ENCODE measurements around the gene MECR. TPM values are rescaled to one million over a fixed set of nuclear protein-coding genes. Genes with fewer than 3 reads are reported as not detected.
A peak's percentile ranks its signal among the peaks of the same experiment; 100 is the strongest.
"Not testable (repeated sequence)": the region's sequence is repeated elsewhere in the genome, so short reads cannot be mapped to it uniquely, and the experiment has no call there.

Gene MECR
- polyA plus RNA-seq, 1 experiment = 18.2 TPM

- TF ChIP-seq CTCF (IDR thresholded peaks at IDR 0.05; ENCODE audit: low read depth, low read length) = no peak
- Histone ChIP-seq H3K9me3 (ENCODE audit: control insufficient read depth, insufficient read depth, low read length) (no peaks in the 10 kb centered on the region), H3K27me3 (ENCODE audit: control insufficient read depth, insufficient read depth, low read length) (peaks cover 11% of the 10 kb centered on the region), H3K27ac (ENCODE audit: low read depth, low read length) (no peak overlapping the region), H3K4me3 (ENCODE audit: low read depth, low read length) (peak overlapping the region; percentile 78)
- ChIA-PET CTCF (interaction anchor here (0.6 to 1.5 kb wide), 4 partner anchors 10 to 1470 kb away, joined by 3 to 6 read pairs (median 4); no protein-coding TSS in a partner anchor), POLR2A (no interaction called here)
- no peak for DNase-seq (ENCODE audit: low read depth, low spot score)
Observed at GRCh38 chr1:29237129-29237821, 6.5 kb upstream of the MECR start.

GRCh38 chr1:29236712-29237128, 6.0 kb upstream of the MECR start:
- H3K4me3 ChIP-seq (ENCODE audit: low read depth, low read length) = peak overlapping the region; percentile 78
- no peak overlapping the region for H3K27ac ChIP-seq (ENCODE audit: low read depth, low read length)
- TF ChIP-seq CTCF (IDR thresholded peaks at IDR 0.05; ENCODE audit: low read depth, low read length) = no peak
- POLR2A ChIA-PET = no interaction called here
- CTCF ChIA-PET = interaction anchor here (0.6 to 1.5 kb wide), 6 partner anchors 9 to 1471 kb away, joined by 3 to 6 read pairs (median 3); no protein-coding TSS in a partner anchor
- no peaks in the 10 kb centered on the region for H3K9me3 ChIP-seq (ENCODE audit: control insufficient read depth, insufficient read depth, low read length)
- peaks cover 11% of the 10 kb centered on the region for H3K27me3 ChIP-seq (ENCODE audit: control insufficient read depth, insufficient read depth, low read length)
- no peak for DNase-seq (ENCODE audit: low read depth, low spot score)

- no peak for DNase-seq (ENCODE audit: low read depth, low spot score)
- ChIA-PET POLR2A (no interaction called here), CTCF (interaction anchor here (0.6 to 1.5 kb wide), 7 partner anchors 9 to 1472 kb away, joined by 3 to 6 read pairs (median 3); no protein-coding TSS in a partner anchor)
- no peaks in the 10 kb centered on the region for H3K9me3 ChIP-seq (ENCODE audit: control insufficient read depth, insufficient read depth, low read length)
- H3K27me3 ChIP-seq (ENCODE audit: control insufficient read depth, insufficient read depth, low read length) = peaks cover 11% of the 10 kb centered on the region
- peak; percentile 43 for TF ChIP-seq CTCF (IDR thresholded peaks at IDR 0.05; ENCODE audit: low read depth, low read length)
- no peak within 1 kb of the TSS for H3K27ac ChIP-seq (ENCODE audit: low read depth, low read length)
- H3K4me3 ChIP-seq (ENCODE audit: low read depth, low read length) = peak within 1 kb of the TSS; percentile 78
Observed at GRCh38 chr1:29235955-29236711, 5.4 kb upstream of the MECR start, which contains the start of gene PTPRU. Gene PTPRU (plus strand): TSS chr1:29236522. CDS start chr1:29236645, 123 bp downstream.

- DNase-seq (ENCODE audit: low read depth, low spot score); POLR2A ChIA-PET; H3K4me3 ChIP-seq (ENCODE audit: low read depth, low read length); H3K9me3 ChIP-seq (ENCODE audit: control insufficient read depth, insufficient read depth, low read length); H3K27ac ChIP-seq (ENCODE audit: low read depth, low read length): not testable (repeated sequence)
- peaks cover 11% of the 10 kb centered on the region for H3K27me3 ChIP-seq (ENCODE audit: control insufficient read depth, insufficient read depth, low read length)
- CTCF ChIA-PET = interaction anchor here (1.1 kb wide), 1 partner anchor 849 kb away, joined by 3 read pairs; no protein-coding TSS in a partner anchor
Observed at GRCh38 chr1:29234881-29235280, 4.1 kb upstream of the MECR start.

GRCh38 chr1:29234471-29234870, 3.7 kb upstream of the MECR start:
- H3K27me3 ChIP-seq (ENCODE audit: control insufficient read depth, insufficient read depth, low read length) = peaks cover 11% of the 10 kb centered on the region
- no peak for DNase-seq (ENCODE audit: low read depth, low spot score)
- H3K9me3 ChIP-seq (ENCODE audit: control insufficient read depth, insufficient read depth, low read length) = no peaks in the 10 kb centered on the region
- H3K4me3 ChIP-seq (ENCODE audit: low read depth, low read length) = no peak overlapping the region
- no peak for TF ChIP-seq CTCF (IDR thresholded peaks at IDR 0.05; ENCODE audit: low read depth, low read length)
- ChIA-PET POLR2A (no interaction called here), CTCF (interaction anchor here (1.1 kb wide), 1 partner anchor 849 kb away, joined by 3 read pairs; no protein-coding TSS in a partner anchor)
- H3K27ac ChIP-seq (ENCODE audit: low read depth, low read length) = no peak overlapping the region
